CD4-positive, alpha-beta T cell treated with Interleukin-15 for 1 hour (primary cell): Measurements from ENCODE around the gene AKAP12.
"Not testable (repeated sequence)": the region's sequence is repeated elsewhere in the genome, so short reads cannot be mapped to it uniquely, and the experiment has no call there.

Experiments
- DNase-seq: peaks from one replicate; pipeline ENCODE4 v3.0.0-alpha.2; 2020

Gene AKAP12

DNA sequence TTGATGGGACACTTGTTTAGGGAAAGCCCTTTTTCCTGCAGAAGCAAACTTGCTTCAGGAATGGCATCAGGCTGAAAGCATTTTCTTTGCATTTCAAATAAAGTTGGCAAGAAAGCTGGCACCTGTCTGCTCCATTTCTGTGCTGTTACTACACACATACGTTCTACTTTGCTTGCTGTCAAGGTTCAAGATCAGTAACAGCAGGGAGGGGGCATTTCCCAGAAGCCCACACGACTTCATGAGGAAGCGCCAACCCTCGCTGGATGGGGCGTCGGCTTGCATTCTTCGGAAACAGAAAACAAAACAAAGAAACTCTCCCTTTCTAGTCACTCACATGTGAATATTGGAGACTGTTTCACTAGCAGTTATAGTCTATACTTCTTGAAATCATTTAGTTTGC, 46.4 kb downstream of the AKAP12 start:
- no peak for DNase-seq

DNA sequence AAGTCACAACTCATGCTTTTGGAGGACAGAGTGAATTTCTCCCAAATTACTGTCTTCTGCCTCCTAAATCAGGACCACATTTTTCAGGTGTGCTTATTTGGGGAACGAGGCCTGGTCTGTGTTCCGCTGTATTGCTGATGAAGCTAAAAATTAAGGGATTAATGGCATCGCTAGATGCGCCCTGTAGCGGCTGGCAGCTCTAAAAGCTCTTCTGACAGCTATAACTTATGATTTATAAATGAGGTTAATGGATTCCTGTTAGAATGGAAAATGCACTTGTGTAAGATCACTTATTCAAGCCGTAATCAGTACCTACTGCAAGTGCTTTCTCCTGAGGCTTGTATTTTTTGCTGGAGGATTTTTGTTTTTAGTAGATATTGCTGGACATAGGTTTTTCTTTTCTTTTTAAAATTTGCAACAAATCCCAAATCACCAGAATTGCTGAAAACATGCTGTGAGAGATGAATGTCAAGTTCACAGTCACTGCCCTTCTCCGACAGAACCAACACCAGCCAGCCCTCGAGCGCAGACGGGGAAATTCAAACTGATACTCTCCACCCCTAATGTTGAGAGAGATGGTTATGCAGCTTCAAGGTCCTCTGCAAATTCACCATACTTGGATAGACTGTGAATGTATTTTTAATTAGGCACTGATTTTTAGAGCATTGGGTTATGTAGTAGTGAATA, 49.1 kb downstream of the AKAP12 start:
- no peak for DNase-seq

DNA sequence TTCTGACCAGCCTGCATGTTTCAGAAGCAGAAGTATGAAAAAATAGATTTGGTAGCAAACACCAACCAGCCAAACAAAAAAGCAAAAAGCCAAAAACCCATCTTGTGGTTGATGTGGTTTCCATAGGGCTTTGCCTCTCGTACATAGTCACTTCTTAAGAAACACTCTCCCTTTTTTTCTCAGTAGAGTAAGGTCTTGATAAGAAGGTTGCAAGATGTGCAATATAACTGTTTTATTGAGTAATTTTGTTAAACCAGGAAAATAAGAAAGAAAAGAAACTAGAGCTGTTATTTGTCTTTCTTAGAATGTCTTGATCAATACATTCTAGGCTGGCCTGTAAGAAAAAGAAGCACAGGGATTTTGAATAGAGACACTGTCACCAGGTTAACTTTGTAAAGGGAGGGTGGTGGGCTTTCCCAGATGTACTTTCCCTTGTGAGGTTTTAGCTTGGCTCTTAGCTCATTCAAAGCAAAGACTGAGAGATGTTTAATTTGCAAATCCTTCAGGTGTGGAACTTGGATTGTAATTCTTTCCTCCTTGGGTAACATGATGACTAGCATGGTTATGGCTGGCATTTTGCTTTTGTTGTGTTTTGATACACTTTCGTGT, 49.7 kb downstream of the AKAP12 start:
- DNase-seq = no peak

DNA sequence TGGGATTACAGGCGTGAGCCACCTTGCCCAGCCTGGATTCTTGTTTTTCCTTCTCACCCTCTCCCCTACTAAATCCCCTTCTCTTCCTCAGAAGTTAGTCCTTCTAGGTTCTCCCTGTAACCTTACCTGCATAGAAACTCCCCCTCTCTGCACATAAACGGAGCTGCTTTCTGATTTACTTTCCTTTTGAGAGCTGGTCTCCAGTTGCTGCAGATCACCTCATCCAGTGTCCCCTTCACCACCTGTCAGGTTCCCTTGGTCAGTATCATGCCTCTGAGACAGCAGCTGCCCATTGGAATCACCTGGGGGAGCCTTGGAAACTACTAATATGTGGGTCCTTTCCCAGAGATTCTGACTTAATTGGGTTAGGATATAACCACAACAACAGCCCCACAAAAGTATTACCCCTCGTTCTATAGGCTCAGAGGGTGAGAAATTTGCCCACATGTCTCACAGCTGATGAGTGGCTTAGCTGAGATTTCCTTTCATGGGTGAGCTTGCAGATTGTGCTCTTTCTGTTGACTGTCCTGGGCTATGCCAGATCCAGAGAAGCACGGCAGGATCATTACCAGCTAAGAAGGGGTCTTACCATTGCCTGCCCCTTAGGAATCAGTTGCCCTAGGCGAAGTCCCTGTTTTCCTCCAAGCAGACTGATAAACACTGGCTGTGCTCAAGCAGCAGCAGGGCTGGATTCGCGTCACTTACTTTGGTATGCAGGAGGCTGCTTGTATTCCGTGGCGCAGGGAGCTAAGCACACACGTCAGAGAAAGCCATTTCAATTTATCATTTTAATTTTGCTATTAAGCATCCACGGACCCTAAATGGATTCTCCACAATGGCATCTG, 51.3 kb downstream of the AKAP12 start:
- no peak for DNase-seq

DNA sequence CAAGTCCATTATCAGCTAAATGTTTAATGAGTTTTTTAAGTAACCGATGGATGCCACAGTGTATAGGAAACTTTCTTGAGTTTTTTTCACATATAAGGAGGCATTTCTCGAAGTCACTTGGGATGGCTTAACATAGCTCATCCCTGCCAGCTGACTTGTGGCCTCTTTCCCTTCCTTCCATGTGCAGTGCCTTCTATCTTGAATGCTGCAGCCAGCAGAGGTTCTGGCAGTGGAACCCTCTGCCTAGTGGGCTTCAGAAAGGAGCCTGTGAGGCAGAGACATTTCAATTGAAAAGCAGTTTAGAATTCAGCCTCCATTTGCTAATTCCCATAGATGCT, 51.9 kb downstream of the AKAP12 start:
- DNase-seq = no peak

DNA sequence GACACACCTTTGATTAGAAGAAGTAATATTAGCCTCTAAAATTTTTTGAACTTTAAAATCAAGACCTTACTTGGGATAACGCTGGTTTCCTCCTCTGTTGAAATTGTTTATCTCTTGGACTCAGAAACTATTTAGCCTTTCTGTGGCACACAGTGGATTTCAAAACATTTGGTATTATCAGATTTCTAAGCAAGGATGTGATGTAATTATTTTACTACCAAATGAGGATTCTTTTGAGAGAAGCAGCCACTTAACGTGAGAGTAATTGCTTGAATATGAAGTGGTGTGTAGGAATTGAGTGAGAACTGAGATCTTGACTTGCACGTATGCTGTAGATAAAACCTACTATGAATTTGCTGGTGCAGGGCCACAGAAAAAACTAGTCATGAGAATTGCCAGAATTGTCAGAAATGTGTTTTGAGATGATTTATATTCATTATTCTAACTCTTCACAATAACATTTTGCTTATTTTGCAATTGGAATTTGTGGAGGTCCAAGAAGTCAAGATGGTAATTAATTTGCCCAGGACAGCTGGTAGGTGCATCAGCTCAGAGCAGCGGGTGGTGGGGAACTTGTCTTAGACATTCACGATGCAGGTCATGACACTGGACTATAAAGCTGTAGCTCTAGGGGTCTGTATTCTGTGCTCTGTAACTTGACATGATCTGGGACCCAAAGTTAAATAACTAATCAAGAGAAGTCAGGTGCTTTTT, 53.4 kb downstream of the AKAP12 start:
- DNase-seq = no peak

DNA sequence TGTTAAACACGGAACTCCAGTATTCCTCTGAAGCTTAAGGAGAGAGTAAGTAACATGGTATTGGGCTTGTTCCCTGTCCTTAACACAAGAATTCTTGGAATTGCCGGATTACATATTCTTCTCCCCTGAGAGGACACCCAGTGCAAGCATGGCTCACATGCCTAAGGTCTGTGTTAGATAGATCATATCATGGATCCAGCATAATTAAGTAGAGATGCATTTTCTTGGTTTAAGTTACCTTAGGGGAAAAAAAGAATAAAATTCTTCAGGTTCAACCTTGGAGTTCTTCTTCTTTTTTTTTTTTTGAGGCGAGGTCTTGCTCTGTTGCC, 53.9 kb downstream of the AKAP12 start:
- no peak for DNase-seq

DNA sequence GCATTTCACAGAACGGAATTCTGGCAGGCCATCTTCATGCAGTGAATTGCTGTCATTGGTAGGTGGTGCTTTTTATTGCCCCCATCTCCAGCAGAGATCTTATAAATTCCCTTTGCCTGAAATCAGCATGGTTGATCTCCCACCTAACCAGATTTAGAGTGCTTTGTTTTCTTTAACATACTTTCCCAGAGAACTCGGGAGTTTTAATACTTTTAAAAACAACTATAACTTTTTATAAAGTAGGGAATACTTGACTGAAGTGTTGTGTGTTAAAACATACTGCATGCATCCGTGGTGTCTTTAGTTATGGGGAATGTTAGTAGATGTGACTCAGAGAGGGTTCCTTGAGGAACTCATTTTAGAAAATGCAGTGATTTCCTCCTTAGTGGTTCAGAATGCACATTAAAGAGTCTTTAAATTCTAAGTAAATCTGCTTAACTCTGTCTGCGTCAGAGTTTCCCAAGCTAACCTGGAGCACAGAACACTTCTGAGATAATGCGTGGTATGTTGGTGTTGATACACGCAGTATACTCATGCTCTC, 54.9 kb downstream of the AKAP12 start:
- no peak for DNase-seq

DNA sequence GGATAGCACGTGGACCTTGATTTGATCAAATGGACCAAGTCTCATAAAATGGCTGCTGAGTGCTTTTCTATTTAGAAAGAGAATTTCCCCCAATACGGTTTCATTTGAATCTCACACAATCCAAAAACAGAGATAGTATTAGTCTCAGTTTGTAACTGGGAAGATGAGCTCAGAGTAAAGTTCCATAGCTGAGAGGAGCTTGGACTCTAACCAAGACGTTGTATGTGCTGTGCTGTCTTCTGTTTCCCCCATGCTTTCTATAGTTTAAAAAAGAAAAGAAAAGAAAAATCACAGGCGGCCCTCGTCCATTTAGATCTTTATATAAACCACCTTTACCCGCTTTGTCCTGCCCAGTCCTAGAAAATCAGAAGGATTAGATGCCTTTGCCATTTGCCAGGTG, 58.1 kb downstream of the AKAP12 start:
- DNase-seq = no peak

DNA sequence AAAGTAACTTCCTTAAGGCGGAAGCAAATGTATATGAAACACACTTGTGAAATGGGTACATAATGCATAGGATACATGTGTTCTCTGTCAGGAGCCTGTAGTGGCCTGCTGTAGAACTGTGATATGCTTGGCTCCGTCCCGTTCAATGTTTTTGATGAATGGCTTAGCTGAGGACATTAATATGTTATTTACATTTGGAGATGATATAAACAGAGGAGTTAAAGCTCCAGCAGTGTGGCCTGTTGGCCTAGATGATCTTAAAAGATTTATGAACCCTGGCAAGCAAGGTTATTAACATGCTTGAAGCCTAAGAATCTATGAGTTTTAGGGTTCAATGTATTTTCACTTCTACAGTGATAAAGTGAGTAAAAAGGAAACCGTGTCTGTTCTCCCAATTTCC, 59.2 kb downstream of the AKAP12 start:
- DNase-seq = no peak

DNA sequence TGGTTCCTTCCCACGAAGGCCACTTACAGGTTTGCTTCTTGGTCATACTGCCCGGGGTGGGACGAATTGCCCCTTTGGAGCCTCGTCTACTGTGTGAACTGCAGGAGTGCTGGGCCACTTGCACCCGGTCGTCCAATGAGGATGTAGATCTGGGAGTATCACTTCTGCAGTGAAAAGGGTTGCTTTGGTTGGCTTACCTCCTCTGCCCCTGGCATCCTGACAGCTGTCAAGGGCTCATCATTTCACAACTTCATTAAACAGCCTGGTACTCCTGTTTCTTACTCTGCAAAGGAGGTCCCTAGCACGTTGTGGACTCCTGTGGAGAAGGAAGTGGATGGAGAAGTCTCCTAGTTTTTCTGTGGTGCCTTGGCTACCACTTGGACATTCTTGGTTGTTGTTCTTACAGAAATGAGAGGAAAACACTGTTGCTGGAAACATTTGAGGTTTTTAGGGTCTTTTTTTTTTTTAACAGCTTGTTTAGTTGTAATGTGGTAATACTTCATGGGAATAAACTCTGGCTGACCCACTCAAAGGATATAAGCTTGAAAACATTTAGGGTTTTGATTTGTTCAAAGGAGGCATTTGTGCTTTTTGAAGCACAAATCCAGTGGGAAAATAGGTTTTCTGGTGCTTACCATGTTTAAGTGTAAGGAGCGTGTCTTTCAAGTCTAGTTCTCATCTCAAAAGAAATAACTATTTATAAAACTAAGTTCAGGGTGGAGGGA, 60.7 kb downstream of the AKAP12 start:
- no peak for DNase-seq

DNA sequence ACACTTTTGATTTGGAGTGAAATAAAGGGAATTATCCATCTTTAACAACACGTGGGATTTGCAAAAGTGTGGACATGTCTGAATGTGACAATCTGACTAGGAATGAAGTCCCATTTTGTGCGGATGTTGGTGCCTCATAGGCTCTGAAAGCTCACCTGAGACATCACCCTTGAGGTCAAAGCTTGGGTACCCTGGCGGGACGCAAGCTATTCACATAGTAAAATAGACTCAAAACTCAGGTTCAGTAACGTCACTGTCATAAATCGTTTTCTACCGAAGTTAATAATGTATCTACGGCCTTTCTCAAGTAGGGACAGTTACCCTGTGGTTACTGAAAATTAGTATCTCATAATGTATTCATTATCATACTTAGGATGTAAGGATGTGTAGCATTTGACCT, 61.8 kb downstream of the AKAP12 start:
- no peak for DNase-seq

DNA sequence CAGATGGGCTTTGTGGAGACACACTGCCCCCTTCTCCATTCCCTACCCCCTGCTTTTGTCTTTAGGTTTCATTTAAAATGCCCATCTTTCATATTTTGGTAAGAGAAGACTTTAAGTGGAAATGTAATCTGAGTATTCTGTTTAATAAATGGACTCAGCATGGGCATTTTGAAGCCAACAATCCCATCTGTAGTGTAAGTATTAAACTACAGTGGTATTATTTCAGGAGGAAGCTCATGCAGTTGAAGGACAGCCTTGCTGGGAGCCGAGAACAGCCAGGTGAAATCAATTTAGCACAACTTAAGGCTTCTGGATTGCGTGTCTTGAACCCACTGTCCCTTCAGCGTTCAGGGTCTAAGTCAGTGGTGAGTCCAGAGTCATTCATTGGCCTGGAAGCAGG, 63.5 kb downstream of the AKAP12 start:
- no peak for DNase-seq

DNA sequence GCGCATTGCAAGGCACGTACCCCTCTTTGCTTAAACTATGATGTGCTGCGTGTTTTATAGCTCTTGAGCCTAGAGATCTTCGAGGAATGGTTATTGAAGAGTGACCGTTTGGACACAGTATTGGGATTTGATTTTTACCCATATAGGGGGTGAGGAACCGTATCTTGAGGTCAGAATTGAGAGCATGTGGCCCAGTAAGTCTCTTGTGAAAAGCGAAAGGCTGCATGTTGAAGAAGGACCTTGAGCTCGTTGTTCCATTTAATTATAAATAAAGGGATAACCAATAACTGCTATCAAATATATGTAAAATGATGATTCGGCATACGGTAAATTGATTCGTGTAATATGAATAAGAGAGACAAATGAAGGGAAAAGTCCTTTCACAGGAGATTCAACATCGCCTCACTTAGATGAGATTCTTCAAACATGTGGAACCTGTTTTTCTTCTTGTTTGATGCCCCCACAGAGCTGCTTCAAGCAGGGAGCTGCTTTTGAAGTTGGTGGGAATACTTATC, 66.6 kb downstream of the AKAP12 start:
- DNase-seq = no peak

DNA sequence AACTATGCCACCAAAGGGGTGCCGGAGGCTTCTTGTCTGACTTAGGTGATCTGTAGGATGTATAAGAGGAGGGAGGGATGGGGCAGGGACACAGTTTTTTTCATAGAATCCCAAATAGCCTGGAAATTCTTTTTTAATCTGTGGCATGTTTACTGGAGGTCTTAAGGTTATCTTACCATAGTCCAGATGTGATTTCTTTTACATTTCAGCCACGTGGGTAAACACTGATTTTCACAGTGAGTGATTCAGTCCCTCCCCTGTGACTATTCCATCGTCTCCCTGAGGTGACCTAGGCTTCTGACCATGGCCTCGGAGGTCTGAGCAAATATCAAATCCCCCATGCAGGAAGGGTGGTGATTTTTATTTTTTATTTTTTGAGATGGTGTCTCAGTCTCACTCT, 67.7 kb downstream of the AKAP12 start:
- no peak for DNase-seq

DNA sequence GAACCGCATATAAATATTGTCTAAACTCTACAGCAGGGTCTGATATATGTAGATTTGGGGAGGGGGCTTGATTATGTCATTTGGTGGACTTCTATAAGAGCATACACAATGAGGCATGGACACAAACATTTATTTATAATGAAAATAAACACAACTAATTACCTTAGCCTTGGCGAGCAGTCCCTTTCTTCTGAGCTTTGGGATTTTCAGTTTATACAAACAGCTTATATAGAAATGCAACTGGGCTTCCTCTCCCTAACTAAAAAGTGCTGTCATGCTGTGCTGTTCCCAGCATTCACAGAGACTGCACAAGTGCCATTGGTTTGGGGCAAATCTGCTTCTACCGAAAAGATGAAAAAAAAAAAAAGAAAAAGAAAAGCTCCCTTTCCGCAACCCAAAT, 69.9 kb downstream of the AKAP12 start:
- DNase-seq = no peak

DNA sequence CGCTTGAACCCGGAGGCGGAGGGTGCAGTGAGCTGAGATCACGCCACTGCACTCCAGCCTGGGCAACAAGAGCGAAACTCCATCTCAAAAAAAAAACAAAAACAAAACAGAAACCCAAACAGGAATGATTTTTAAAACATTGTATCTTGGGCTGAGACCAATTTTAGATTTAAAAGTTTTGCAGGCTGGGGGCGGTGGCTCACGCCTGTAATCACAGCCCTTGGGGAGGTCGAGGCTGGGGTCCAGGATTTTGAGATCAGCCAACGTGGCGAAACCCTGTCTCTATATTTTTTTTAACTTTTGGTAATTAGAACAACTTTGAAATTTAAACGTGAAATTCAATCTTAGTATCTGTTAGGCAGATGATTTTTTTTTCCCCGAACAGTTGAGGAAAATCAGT, 70.5 kb downstream of the AKAP12 start:
- DNase-seq = no peak

DNA sequence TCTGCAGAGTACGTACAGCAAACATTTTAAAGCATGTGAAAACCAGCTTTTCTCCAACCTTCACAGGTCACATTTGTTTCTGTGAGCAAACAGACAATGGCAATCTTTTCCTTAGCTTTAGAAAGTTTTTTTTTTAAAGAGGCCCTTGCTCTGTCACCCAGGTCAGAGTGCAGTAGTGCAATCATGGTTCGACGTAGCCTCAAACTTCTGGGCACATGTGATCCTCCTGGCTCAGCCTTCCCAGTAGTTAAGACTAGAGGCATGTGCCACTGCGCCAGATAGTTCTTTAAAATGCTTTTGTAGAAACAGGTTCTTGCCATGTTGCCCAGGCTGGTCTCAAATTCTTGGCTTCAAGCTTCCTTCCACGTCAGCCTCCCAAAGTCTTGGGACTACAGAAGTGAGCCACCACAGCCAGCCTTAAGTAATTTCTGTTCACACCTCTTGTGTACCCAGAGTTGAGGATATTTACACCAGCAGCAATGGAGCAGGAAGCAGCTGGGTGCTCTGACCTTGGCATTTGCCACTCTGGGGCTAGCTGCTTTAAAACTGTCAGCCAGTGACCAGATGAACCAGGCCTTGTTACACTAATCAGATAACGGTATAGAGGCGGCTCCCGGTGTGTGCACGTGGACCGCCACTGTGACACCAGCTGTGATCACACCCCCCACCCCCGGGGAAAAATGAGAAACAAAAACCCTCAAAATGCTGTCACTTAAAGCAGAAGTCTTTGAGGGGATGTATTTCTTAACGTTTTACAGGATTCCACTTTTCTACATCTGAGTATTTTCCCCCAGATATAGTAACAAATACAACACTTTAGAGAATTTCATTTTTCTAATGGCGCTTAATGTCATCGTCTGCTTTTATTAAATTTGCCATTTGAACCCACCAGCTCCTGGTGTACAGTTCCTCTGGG, 71.3 kb downstream of the AKAP12 start:
- no peak for DNase-seq

DNA sequence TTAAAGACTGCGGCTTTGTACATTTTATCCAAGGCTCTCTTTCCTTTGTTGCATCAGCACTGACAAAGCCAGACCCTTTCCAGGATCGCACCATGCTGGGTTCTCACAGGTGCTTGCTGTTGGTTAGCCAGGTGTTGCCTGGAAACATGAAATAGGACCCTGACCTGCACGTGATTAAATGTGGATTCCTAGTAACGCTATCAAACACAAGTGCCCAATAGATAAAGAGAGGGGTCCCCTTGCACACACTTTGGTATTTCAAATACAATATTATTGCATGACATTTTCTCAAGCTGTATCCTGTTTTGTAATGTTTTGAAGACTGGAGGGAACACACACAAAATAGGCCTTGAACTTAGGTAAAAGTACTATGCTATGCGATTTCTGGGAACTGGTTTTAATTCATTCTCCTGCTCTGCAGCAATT, 73.3 kb downstream of the AKAP12 start:
- DNase-seq = no peak

DNA sequence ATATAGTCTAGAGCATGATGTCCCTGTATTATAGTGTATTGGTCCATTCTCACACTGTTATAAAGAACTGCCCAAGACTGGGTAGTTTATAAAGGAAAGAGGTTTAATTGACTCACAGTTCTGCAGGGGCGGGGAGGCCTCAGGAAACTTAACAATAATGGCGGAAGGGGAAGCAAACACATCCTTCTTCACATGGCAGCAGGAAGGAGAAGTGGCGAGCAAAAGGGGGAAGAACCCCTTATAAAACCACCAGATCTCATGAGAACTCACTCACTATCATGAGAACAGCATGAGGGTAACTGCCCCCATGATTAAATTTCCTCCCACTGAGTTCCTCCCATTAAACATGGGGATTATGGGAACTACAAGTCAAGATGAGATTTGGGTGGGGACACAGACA, 75.9 kb downstream of the AKAP12 start:
- not testable (repeated sequence) for DNase-seq
